ENCODE data around the gene CTBP1. TPM values are rescaled to one million over a fixed set of nuclear protein-coding genes. Genes with fewer than 3 reads are reported as not detected.

CTBP1 gene
- total and polyA plus RNA-seq, 9 of the 15 experiments (the other 6 are each of a cell fraction or from before 2014, with no cell fraction given), result 14.5 to 162 (median 68.2) TPM

DNA sequence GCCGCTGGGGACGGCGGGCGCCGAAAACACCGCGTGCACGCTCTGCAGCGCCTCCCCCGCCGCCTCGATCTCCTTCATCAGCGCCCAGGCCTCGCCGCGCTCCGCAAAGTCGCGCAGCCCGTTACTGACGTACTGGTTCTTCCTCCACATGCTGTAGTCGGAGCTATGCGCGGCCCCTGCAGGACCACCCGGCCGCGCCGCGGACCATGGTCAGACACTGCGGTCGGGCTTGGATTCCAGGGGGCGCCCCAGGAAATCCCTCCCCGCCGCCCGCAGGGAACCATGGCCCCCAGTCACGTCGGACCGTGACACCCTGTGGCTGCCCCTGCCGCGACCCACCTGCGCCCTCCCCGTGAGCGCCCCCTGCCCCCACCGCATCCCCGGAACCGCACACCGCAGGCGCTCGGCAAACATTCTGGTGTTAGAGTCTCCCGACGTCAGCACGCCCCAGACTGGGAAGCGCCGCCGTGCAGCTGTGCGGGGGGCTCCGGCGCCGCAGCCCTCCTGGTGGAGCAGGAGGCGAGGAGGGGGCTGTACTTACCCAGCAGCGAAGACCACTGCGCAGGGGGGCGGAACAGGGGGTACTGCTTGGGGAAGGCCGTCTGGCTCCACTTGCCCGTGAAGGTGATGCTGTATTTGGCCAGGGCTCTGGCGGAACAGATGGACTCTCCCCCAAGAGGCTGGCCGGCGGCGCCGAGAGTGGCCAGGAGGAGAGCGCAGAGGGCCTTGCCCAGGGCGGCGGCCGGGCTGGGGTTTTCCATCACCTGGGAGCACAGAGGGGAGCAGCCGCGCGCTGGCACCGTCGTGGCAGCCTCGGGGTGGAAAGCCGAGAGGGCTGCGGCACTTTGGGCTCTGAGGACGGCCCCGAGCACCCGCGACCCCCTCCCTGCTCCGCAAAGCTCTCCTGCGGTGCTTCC is 77.4 kb downstream of the CTBP1 start:
- Histone ChIP-seq H3K4me2 (ENCODE audit: insufficient read depth, low read length) (no peak overlapping the region), H3K27me3 (ENCODE audit: control insufficient read depth in 2 of 2, insufficient read depth in 2 of 2, low read length in 2 of 2) (no peaks in the 10 kb centered on the region), H3K9ac (ENCODE audit: insufficient read depth in 1 of 2, low read depth in 2 of 2, low read length in 2 of 2) (no peak overlapping the region), H3K79me2 (ENCODE audit: control insufficient read depth, insufficient read depth, low read length) (no peaks in the 10 kb centered on the region), H3K9me1 (ENCODE audit: control insufficient read depth, insufficient read depth, low read length) (no peaks in the 10 kb centered on the region), H3K9me3 (replicated peaks; ENCODE audit: control insufficient read depth, insufficient read depth, low read depth, low read length) (no peaks in the 10 kb centered on the region), H2AFZ (ENCODE audit: low read depth, low read length) (no peak overlapping the region), H4K20me1 (replicated peaks; ENCODE audit: control insufficient read depth, insufficient read depth, low read length) (no peaks in the 10 kb centered on the region), H3K4me1 (replicated peaks in 1 of 2; ENCODE audit: control insufficient read depth in 2 of 2, insufficient read depth in 2 of 2, low read length in 2 of 2) (peaks cover 3 to 58% of the 10 kb centered on the region in 2 experiments; a peak in 2 of 5 replicates), H3K4me3 (no peak overlapping the region), H3K27ac (ENCODE audit: extremely low read depth, low read depth, low read length) (no peak overlapping the region), H3K36me3 (ENCODE audit: control insufficient read depth, insufficient read depth, low read length) (no peaks in the 10 kb centered on the region)
- FAIRE-seq (no peak), DNase-seq (ENCODE audit: extremely low read depth in 1 of 4, low spot score in 3 of 4) (no peak), ATAC-seq (no peak)
- no TSS peak for BruUV-seq (replicated peaks)
- in situ Hi-C loops (cut with MboI), result no loop called here
- POLR2A ChIA-PET, result interaction anchor here (1.1 kb wide), 1 partner anchor 31 kb away, joined by 4 read pairs; no protein-coding TSS in a partner anchor
- intact Hi-C loops (cut with micrococcal nuclease), result no loop called here
- TF ChIP-seq MAFK (IDR thresholded peaks at IDR 0.05; ENCODE audit: low read length), result no peak
- TF ChIP-seq BRD9 (IDR thresholded peaks at IDR 0.05; ENCODE audit: low read depth, partially characterized antibody), result no peak
- no peak for TF ChIP-seq ZNF12 (CRISPR knock-in tag; IDR thresholded peaks at IDR 0.05)
- TF ChIP-seq BDP1 (IDR thresholded peaks at IDR 0.05; ENCODE audit: insufficient read depth, insufficient read length), result no peak
- TF ChIP-seq HIVEP1 (CRISPR knock-in tag; IDR thresholded peaks at IDR 0.05), result no peak
- TF ChIP-seq, protein P1, sequence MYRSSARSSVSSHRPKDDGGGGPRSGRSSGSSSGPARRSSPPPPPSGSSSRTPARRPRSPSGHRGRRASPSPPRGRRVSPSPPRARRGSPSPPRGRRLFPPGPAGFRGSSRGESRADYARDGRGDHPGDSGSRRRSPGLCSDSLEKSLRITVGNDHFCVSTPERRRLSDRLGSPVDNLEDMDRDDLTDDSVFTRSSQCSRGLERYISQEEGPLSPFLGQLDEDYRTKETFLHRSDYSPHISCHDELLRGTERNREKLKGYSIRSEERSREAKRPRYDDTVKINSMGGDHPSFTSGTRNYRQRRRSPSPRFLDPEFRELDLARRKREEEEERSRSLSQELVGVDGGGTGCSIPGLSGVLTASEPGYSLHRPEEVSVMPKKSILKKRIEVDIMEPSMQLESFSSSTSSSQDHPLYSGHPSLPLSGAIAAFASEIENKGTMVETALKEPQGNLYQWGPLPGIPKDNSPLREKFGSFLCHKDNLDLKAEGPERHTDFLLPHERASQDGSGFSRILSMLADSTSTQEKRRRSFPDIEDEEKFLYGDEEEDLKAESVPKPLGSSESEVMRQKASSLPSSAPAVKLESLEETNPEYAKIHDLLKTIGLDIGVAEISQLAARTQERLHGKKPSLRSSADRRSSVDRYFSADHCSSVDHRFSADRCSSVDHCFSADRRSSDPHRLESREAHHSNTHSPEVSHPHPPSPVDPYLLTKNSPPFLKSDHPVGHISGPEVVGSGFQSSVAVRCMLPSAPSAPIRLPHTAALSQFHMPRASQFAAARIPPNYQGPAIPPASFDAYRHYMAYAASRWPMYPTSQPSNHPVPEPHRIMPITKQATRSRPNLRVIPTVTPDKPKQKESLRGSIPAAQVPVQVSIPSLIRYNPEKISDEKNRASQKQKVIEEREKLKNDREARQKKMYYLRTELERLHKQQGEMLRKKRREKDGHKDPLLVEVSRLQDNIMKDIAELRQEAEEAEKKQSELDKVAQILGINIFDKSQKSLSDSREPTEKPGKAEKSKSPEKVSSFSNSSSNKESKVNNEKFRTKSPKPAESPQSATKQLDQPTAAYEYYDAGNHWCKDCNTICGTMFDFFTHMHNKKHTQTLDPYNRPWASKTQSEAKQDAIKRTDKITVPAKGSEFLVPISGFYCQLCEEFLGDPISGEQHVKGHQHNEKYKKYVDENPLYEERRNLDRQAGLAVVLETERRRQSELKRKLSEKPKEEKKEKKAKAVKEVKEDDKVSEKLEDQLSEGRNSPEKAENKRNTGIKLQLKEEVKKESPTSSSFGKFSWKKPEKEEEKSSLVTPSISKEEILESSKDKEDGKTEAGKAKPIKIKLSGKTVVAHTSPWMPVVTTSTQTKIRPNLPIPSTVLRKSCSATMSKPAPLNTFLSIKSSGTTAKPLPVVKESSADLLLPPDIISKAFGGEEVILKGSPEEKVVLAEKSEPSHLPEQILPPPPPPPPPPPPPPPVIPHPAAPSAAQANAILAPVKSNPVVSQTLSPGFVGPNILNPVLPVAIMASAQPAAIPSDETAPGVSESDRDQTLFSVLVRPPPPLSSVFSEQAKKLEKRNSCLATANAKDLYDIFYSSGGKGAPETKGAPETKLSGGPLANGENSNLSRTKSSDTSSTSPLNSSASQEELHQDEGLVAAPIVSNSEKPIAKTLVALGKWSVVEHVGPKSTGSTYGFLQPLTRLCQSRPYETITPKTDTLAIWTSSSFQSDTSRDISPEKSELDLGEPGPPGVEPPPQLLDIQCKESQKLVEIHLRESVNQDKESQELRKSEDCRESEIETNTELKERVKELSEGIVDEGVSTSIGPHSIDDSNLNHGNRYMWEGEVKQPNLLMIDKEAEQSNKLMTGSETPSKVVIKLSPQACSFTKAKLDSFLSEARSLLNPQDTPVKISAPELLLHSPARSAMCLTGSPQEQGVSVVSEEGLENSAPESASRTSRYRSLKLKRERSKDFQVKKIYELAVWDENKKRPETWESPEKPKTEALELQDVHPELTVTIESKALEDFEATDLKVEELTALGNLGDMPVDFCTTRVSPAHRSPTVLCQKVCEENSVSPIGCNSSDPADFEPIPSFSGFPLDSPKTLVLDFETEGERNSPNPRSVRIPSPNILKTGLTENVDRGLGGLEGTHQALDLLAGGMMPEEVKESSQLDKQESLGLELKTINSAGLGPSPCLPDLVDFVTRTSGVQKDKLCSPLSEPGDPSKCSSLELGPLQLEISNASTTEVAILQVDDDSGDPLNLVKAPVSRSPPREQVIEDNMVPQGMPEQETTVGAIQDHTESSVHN (IDR thresholded peaks at IDR 0.05; ENCODE audit: borderline replicate concordance in 1 of 2, low read depth in 1 of 2), result no peak
- no peak for TF ChIP-seq USF1 (CRISPR knock-in tag; IDR thresholded peaks at IDR 0.05)
- TF ChIP-seq HMG20A (CRISPR knock-in tag; conservative IDR thresholded peaks at IDR 0.05), result no peak
- CTCF ChIA-PET (ENCODE audit: low intra/inter-chr PET ratio), result no interaction called here
- WGBS (ENCODE audit: insufficient coverage, low coverage, missing lambda C conversion rate), result 88% methylated on average over 18 of the region's 88 CpGs

All from K562 (cell line).